GM12873 (cell line): ENCODE measurements around the gene MAPK8.

Experiments used
- TF ChIP-seq, protein P1 (sequence below): IDR thresholded peaks from 2 replicates; pipeline ENCODE4 v1.5.1; 2012; ENCODE audit warnings: low read depth, mild to moderate bottlenecking, moderate library complexity, low read length, control low read depth; ENCODE audit not compliant: insufficient read depth; ENCODE audit errors: missing control alignments

The MAPK8 gene

DNA sequence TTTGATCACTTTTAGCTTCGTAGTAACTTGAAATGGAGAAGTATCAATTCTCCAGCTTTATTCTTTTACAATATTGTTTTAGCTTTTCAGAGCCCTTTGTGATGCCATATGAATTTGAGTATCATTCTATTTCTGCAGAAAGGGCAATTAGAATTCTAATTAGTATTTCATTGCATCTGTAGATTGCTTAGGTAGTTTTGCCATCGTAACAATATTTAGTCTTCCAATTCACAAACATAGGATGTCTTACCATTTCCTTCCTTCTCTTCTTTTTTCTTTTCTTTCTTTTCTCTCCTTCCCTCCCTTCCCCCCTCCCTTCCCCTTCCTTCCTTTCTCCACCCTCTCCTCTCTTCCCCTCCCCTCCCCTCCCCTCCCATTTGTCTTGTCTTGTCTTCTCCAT lies 105.0 kb downstream of the MAPK8 start:
- TF ChIP-seq, protein P1, sequence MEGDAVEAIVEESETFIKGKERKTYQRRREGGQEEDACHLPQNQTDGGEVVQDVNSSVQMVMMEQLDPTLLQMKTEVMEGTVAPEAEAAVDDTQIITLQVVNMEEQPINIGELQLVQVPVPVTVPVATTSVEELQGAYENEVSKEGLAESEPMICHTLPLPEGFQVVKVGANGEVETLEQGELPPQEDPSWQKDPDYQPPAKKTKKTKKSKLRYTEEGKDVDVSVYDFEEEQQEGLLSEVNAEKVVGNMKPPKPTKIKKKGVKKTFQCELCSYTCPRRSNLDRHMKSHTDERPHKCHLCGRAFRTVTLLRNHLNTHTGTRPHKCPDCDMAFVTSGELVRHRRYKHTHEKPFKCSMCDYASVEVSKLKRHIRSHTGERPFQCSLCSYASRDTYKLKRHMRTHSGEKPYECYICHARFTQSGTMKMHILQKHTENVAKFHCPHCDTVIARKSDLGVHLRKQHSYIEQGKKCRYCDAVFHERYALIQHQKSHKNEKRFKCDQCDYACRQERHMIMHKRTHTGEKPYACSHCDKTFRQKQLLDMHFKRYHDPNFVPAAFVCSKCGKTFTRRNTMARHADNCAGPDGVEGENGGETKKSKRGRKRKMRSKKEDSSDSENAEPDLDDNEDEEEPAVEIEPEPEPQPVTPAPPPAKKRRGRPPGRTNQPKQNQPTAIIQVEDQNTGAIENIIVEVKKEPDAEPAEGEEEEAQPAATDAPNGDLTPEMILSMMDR = no peak

DNA sequence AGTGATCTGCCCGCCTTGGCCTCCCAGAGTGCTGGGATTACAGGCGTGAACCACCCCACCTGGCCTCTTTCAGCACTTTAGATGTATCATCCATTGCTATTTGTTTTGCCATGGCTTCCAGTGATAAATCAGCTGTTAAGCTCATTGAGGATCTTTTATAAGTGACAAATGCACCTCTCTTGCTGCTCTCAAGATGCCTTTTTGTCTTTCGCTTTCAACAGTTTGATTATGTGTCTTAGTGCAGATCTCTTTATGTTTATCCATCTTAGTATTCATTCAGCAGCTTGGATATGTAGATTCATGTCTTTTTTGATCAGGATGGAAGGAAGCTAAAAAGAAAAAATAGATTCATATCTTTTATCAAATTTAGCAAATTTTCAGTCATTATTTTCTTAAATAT lies 105.6 kb downstream of the MAPK8 start:
- TF ChIP-seq, protein P1 = no peak

DNA sequence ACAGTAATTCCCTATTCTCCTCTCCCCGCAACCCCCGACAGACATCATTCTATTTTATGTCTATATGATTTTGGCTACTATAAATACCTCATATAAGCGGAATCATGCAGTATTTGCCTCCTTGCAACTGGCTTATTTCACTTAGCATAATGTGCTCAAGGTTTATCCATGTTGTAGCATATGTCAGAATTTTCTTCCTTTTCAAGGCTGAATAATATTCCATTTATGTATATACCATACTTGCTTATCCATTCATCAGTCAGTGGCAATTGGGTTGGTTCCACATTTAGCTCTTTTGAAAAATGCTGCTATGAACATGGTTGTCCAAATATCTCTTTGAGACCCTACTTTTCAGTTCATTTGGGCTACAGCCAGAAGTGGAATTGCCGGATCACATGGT lies 106.5 kb downstream of the MAPK8 start:
- TF ChIP-seq, protein P1 = no peak

DNA sequence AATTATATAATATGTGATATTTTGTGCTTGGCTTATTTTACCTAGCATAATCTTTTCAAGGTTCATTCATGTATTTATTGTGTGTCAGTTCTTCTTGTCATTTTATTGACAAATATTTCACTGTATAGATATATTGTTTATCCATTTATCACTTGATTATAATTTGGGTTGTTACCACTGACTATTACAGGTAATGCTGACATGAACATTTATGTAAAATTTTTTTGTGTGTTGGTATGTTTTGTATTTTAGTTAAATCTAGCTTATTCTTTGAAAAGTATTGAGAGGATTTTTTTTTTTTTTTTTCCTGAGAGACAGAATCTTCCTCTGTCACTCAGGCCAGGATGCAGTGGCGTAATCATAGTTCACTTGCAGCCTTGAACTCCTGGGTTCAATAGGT lies 107.7 kb downstream of the MAPK8 start:
- TF ChIP-seq, protein P1 = no peak

DNA sequence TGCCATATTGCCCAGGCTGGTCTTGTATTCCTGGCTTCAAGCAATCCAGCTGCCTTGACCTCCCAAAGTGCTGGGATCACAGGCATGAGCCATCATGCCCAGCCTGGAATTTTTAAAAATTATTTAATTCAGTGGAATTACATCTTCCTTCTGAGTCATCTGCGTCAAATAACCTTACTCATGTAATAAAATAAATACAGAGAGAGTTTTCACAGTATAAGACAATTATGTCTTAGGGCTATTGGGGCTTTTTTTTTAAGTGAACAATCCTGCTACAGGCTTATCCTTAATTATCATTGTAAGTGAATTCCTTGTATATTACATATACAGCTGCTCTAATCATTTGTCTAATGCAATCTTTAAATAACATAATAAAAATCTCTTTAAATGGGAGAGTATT lies 108.3 kb downstream of the MAPK8 start:
- TF ChIP-seq, protein P1 = no peak

DNA sequence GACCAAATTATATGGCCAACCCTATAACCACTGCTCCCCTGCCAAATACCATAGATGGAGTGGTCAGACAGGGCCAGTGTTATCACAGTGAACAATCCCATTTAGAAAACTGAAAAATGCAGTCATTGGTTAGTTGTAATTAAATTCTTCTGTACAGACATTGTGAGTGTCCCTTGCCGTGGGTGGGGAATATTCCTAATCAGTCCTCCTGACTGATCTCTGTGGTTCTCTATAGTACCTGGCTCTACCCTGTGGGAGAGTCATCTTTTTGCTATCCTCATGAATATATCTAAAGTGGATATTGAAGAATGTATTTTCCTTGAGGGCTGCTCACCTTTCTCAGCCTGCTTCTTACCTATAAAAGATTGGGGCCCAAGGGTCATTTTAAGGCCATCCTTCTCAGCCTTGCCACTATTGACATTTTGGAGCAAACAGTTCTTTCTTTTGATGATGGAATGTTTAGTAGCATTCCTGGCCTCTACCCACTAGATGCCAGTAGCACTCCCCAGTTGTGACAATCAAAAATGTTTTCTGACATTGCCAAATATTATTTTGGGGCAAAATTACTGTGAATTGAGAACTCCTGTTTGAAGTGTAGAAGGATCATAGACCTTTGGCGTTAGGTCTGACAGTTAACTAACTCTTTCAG lies 110.2 kb downstream of the MAPK8 start:
- TF ChIP-seq, protein P1 = no peak

DNA sequence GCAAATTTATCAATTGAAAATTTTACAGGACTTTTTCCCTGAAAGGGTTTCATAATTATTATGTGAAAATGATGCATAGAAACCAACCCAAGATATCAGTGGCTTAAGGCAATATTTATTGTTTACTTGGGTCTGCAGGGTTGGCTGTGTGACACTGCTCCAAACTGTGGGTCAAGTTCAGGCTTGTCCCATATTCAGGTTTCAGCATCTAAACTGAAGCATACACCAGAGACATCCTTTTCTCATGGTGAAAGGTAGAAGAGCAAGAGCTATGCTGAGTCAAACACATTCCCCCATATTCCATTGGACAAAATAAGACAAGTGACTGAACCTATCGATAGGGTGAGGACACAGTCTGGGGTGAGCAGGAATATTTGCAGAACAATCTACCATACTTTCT lies 110.9 kb downstream of the MAPK8 start:
- TF ChIP-seq, protein P1 = no peak
